HG03442 (cell line): ENCODE measurements around the gene PPP4R4.
A peak's percentile ranks its signal among the peaks of the same experiment; 100 is the strongest.
"Not testable (repeated sequence)": the region's sequence is repeated elsewhere in the genome, so short reads cannot be mapped to it uniquely, and the experiment has no call there.

Experiments used
- ATAC-seq: cut with Tn5 transposase; IDR thresholded peaks from one replicate; pipeline ENCODE4 v1.9.1; 2021; ENCODE audit warnings: mild to moderate bottlenecking, moderate library complexity; ENCODE audit not compliant: unreplicated experiment

Gene PPP4R4

DNA sequence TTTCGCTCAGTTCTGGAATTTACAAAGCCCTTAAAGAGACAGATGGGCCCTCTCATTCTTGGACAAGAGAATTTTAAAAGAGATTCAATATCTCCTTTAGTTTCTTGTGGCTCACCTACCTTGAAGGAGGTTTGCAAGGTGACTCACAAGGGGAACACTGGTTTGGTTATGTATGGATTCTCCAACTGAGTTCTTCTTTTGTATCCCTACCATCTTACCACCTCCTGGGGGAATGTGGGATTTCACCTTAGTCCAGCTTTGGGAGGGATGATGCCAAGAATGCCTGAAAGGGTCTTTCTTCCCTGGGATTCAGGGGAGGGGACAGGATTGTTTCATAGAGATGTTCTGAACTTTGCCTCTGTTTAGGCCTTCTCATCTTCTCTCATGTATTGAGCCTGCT is 3.7 kb downstream of the PPP4R4 start:
- ATAC-seq = no peak

DNA sequence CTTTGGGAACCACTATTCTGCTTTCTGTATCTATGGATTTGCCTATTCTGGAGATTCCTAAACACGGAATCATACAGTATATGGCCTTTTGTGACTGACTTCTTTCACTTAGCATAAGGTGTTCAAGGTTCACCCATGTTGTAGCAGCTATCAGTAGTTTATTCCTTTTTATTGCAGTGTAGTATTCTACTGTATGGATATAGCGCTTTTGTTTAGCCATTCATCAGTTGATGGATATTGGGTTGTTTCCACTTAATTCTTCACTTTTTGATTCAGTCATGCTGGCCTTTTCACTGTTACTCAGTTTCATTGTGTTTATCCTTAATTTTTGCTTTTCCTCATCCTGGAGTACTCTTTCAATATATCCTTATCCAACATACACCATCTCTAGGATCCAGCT is 5.1 kb downstream of the PPP4R4 start:
- ATAC-seq = no peak

DNA sequence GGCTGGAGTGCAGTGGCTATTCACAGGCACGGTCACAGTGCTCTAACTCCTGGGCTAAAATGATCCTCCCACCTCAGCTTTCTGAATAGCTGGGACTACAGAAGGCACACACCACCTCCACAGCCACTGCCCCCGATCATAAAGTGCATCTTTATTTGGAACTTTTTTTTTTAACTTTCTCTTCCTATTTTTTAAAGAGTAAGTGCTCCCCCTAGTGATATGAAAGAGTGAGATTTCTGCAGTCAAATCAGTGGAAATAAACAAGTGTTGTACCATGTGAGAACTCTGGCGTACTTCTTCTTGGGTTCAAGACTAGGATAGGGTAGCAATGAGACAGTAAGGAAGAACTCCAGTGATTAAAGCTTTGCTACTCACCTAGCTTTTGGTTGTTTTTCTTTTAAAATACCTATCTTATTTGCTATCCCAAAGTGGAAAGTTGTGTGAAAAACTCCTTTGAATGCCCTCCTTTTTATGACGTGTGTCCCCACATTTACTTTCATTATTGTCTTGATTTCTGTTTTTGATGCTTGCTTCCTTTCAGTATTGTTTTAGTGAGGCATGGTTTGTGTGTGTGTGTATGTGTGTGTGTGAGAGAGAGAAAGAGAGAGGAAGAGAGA is 6.6 kb downstream of the PPP4R4 start:
- ATAC-seq = peak; percentile 49

DNA sequence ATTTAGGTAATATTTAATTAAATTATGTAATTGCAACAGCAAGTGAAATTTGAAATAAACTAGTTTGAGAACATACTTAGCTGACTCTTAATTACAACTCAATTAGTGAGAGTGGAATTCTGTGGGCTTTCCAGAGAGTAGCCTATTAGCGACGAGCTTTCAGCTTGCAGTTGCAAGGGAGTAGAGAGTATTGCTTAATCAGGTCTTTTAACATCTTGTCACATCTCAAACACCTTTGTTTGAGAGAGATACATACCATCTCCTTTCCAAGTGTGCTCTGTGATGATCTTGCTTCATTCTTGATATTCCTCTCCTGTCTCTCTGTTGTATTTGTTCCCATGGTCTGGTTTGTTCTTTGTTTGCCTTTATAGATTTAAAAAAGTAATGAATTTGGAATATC is 7.7 kb downstream of the PPP4R4 start:
- no peak for ATAC-seq

DNA sequence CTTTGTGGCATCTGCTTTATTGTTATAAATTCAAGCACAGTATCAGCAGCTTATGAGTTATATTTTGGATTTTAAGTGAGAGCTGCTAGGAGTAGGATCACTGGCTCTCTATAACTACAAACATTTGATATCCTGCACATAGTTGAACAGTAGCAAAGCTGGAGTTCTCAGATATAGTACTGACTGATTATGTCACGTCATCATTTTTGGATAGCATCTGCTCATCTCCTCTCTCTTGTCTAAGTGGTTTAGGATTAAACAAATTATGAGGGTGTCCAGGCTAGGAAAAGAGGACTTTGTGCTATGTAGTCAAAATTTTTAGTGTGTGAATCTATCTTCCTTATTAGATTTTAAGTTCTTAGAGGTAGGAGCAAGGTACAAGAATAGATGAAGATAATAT is 18.4 kb downstream of the PPP4R4 start:
- ATAC-seq = no peak

DNA sequence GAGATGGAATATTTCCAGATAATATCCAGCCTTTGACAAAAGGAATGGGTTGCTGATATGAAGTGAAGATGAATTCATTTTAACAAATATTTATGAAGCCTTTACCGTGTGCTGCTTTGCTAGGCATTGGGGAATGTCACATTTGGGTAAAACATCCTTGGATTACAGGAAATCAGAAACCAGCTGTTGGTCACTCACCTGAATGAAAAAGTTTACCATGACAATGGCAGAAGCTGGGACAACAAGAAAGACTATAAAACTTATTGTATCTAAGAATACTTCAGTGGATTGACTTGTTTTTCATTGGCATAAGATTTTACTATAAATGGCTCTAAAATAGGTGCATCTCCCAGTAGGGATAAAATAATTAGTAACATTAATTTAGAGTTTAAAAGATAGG is 19.7 kb downstream of the PPP4R4 start:
- no peak for ATAC-seq

DNA sequence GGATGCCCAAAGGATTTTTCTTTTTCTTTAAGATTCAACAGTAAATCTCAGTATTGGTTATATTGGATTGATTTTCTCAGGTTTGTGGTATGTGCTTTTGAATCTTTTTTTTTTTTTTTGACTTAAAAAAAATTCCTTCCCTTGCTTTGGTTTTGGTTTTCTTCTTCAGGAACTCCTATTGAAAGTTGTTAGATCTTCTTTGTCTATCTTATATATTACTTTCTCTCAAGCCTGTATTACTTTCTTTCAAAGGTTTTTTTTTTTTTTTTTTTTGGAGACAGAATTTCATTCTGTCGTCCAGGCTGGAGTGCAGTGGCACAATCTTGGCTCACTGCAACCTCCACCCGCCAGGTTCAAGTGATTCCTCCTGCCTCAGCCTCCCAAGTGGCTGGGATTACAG is 21.9 kb downstream of the PPP4R4 start:
- ATAC-seq = no peak

DNA sequence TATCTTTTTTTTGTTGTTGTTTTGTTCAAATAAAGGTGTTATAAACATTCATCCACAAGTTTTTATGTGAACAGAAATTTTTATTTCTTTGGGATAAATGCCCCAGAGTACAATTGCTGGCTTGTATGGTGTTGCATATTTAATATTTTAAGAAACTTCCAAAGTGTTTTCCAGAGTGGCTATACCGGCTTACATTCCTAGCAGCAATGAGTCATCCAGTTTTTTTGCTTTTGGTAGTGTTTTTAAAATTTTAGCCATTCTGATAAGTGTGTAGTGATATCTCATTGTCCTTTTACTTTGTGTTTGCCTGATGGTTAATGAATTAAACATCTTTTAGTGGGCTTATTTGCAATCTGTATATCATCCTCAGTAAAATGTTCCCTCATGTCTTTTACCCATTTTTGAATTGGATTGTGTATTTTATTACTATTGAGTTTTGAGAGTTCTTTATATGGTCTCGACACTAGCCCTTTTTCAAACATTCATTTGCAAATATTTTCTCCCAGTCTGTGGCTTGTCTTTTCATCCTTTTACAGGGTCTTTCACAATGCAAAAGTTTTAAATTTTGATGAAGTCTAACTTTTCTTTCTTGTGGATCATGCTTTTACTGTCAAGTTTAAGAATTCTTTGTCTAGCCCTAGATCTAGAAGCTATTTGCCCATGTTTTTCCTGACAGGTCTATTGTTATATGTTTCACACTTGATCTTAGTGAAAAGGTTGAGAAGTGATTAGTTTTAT is 29.5 kb downstream of the PPP4R4 start:
- no peak for ATAC-seq

DNA sequence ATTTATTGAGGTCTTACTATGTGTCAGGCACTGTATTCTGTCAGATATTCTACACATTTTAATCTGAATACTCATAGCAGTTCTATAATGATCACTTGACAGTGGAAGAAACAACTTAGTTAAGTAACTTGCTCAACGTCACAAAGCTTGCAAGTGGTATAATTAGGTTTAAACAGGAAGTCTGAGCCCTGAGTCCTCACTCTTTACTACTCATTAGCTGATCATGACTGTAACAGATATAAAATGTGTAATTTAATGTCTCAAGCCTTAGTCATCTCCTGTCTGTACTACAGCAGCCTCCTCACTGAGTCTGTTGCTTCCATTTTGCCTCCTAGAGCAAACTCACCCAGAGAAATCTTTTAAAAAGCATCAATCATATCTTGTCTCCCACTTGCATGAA is 38.9 kb downstream of the PPP4R4 start:
- no peak for ATAC-seq

DNA sequence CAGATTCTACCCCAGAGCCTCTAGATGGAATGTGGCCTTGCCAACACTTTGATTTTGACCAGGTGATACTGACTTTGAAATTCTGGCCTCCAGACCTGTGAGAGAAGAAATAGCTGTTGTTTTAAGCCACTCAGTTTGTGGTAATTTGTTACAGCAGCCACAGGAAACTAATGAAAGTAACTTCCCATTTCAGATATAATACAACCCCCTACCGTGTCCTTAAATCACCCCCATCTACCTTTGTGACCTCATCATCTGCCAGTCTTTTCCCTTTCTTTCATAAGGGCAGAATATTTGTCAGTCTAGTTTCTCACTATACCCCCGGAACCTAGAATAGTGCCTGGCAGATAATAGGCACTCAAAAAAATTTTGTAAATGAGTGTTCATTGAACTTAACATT is 39.6 kb downstream of the PPP4R4 start:
- ATAC-seq = no peak

DNA sequence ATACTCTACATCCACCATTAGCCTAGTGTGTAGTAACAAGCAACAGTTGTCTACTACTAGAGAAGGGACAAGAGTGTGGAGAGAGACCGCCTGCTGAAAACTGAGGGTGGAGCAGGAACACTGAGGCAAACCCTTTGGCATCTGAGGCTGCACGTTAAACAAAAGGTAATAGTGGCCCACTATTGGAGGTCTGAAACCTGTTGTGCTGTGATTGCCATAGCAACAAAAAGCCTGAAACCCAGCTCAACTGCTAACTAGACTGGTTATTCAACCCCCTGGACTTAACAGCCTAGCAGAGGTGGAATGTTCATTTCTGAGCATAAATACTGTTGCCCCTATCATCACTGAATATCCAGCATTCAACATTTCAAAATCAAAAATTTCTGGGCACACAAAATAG is 43.0 kb downstream of the PPP4R4 start:
- ATAC-seq = no peak

DNA sequence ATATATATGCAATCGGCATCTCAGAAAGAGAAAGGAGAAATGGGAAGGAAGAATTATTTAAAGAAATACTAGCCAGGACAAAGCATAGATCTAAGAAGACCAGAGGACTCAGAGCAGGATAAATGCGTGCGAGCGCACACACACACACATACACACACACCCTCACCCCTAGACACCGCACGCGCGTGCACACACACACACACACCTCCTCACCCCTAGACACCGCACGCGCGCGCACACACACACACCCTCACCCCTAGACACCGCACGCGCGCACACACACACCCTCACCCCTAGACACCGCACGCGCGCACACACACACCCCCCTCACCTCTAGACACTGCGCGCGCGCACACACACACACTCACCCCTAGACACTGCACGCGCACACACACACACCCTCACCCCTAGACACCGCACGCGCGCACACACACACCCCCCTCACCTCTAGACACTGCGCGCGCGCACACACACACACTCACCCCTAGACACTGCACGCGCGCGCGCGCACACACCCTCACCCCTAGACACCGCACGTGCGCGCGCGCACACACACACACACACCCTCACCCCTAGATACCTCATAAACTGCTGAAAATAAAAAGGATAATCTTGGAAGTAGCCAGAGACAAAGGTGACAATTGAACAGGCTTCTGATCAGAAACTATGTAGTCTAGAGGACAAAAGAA is 44.2 kb downstream of the PPP4R4 start:
- ATAC-seq = not testable (repeated sequence)

DNA sequence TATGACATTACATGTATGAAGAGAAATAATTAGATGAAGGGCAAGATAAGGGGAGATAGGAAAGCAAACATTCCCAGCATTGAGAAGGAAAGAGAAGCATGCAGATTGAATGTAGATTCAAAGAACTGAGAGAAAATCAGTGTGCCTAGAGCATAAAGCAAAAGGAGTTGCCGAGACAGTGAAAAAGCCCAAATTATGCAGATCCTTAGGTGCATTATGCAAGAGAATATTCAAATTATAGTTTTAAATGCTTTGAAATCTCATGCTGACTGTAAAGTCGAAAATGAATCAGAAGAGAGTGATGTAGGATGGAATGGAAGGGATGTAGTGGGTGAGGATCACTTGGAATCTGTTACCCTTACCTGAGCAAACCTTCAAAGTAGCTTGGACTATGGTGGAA is 49.9 kb downstream of the PPP4R4 start:
- ATAC-seq = no peak

DNA sequence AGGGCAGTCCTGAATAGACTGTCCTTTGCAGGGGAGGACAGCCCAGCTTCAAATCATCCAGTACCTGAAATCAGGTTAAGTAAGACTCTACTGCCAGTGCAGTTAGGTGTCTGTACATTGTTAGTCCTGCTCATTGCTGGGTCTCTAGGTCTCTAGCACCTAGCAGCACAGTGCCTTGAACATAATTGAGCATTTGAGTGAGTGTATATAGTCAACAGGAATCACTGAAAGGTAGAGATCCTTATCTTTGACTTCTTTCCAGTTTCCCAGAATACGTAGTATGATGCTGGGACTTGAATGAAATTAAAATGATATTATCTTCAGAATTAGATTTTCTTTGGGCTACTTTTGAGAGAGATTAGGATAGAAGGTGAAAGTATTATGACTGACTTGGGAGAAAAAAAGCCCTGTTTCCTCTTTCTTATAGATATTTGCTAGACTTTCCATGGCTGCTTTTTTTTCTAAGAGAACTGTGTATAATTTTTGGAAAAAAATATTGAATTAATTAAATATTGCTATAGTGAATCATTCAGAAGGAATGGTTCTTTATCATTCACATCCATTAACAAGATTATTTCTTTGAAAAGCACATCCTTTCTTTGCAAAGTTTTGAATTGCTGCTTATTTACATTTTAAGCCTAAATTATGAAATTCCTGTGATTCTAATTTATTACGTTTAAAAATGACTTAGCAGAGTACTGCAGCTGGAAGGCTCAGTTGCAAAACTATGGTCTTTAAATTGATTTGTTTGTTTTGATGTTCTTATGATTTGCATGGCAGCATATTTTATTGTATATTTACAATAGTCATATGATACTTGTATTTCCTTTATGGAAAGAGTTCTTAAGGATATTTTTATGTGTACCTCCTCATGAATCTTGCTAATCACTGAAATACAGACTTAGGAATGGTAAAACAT is 51.6 kb downstream of the PPP4R4 start:
- no peak for ATAC-seq

DNA sequence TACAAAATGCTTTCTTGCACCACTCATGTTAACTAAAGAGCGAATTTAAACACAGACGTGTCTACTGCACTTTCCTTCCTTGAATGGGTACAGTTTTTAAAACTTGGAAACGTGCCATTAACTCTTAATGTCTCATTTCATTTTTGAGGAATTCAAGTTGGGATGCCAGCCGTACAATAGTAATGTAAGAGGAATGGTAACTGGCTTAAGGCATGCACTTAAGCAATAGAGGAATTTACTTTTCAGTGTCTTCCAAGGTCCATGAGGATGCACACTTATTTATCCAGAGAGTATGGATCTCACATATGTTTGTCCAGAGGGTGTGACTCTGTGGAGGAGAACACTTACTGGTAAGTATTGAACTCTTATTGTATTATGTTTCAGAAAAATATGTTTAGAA is 52.9 kb downstream of the PPP4R4 start:
- ATAC-seq = no peak

DNA sequence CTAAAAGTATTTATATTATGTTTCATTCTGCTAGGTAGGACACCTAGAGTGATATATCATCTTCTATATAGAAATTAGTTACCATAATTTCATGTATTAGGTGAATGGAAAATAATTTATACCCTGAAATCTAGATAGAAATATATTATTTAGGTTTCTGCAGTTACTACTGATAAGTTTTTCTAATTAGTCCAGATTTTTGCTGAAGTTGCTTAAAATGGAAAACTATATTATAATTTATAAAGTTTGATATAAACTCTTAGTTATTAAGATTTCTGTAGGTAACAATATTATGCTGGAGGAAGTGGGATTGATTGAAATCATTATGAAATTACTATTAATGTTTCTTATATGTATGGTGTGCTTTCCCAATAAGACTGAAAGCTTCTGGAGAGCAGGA is 62.9 kb downstream of the PPP4R4 start:
- no peak for ATAC-seq

DNA sequence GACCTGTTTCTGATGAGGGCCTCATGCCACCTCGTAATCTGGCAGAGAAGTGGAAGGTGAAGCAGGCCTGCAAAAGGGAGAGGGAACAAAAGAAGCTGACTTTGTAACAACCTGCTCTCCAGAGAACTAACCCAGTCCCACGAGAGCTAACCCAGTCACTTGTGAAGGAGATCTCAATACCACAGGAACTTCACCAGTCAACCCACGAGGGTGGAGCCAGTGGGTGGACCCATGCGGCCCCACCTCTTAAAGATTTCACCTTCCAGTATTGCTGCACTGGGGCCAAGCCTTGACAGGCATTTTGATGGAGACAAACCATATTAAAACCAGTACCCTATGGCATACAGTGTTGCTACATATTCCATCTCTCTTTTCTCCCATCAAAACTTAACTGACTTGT is 63.9 kb downstream of the PPP4R4 start:
- no peak for ATAC-seq

DNA sequence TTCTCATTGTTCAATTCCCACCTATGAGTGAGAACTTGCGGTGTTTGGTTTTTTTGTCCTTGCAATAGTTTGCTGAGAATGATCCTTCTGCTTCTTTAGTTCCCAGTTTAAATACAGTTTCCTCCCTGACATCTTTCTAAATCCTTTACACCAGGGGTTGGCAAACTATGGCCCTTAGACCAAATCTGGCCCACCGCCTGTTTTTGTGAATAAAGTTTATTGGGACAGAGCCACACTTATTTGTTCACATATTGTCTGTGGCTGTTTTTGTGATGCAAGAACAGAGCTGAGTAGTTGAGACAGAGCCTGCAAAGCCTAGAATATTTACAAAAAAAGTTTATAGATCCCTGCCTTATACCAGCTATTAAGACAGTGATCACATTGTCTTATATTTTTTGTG is 65.3 kb downstream of the PPP4R4 start:
- no peak for ATAC-seq

DNA sequence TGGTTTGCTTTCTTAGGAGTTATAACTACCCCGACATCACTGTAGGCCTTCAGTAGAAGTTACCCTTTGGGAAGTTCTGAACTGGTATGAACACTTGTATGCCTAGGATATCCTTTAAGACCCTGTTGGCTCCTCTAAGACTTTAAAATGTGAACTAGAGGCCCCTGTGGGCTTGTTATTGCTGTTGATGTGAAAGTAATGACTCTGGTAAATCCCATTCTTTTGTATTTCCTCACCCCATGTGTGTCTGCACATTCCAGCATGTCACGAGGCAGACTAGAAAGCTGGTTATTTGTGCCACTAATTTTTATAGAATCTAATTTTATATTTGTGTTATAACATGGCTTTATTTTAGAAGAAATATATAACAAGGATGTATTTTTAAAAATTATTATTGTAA is 70.1 kb downstream of the PPP4R4 start:
- ATAC-seq = no peak

DNA sequence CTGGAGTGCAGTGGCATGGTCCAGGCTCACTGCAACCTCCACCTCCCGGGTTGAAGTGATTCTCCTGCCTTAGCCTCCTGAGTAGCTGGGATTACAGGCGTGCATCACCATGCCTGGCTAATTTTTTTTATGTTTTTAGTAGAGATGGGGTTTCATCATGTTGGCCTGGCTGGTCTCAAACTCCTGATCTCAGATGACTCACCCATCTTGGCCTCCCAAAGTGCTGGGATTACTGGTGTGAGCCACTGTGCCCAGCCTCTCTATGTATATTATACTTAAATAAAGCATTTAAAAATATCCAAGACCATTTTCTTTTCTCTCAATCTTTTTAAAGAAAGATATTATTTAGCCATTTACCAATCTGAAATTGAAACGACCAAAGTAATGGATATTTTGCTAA is 90.1 kb downstream of the PPP4R4 start:
- ATAC-seq = not testable (repeated sequence)

DNA sequence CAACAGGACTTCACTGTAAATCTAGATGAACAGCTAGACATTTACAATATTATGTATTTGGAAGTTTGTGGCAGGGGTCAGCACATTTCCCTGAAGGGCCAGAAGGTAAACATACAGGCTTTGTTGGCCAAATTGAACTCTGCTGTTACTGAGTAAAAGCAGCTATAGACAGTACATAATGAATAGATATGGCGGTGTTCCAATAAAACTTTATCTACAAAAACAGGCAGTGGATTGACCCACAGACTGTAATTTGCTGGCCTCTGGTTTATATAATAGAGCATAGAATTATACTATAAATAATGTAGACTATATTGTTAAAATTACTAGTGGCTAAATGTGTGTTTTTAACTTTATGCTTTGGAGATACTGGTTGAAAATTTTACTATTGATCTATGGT is 93.2 kb downstream of the PPP4R4 start:
- ATAC-seq = no peak
